Activated B cell treated with CpG ODN at 0.5 μM for 24 hours (primary cell): ENCODE results near the gene WBP4. TPM values are rescaled to one million over a fixed set of nuclear protein-coding genes. Genes with fewer than 3 reads are reported as not detected.

Experiments used
- ATAC-seq: fragments of 200-7000 bp; cut with Tn5 transposase; one replicate; pipeline ENCODE4 v1.10.0; 2021; ENCODE audit warnings: low read depth, mild to moderate bottlenecking, moderate library complexity
- CTCF ChIA-PET: fragments of 350-600 bp; sonication (Branson Sonifier 250); formaldehyde crosslinking; loops from one replicate; lab custom pipeline; 2021; ENCODE audit warnings: antibody characterized with exemption; lab: Charles Lee
- POLR2A ChIA-PET: fragments of 350-600 bp; sonication (Branson Sonifier 250); formaldehyde crosslinking; loops from one replicate; lab custom pipeline; 2021; ENCODE audit warnings: antibody characterized with exemption; lab: Charles Lee
- DNase-seq: peaks from one replicate; pipeline ENCODE4 v3.0.0; 2022
- H3K27ac Mint-ChIP-seq: one replicate; pipeline ENCODE4 v1.8.0; 2020; ENCODE audit warnings: mixed read lengths
- H3K27me3 Mint-ChIP-seq: one replicate; pipeline ENCODE4 v1.8.0; 2021; ENCODE audit warnings: mixed read lengths
- H3K36me3 Mint-ChIP-seq: one replicate; pipeline ENCODE4 v1.8.0; 2021; ENCODE audit warnings: low read depth, mixed read lengths
- H3K4me1 Mint-ChIP-seq: one replicate; pipeline ENCODE4 v1.8.0; 2021; ENCODE audit warnings: mixed read lengths
- H3K4me3 Mint-ChIP-seq: one replicate; pipeline ENCODE4 v1.8.0; 2020; ENCODE audit warnings: mild to moderate bottlenecking, mixed read lengths
- H3K9me3 Mint-ChIP-seq: one replicate; pipeline ENCODE4 v1.8.0; 2020; ENCODE audit warnings: mixed read lengths
- intact Hi-C: fragments of 100-400 bp; cut with micrococcal nuclease; formaldehyde crosslinking; loops from one replicate; pipeline ENCODE4 v1.15.1; 2024
- total RNA-seq: library from RNA; stranded (reverse); gene quantifications from 2 replicates; pipeline ENCODE4 v1.2.3, GENCODE V29; 2022
- TF ChIP-seq, protein P1 (sequence below): fragments of 200-600 bp; IDR thresholded peaks from one replicate; pipeline ENCODE4 v1.8.0; 2022; ENCODE audit warnings: antibody characterized with exemption, mild to moderate bottlenecking

The WBP4 gene
- total RNA-seq, 1 donor from 2014 or later: 8.6 TPM

GRCh38 chr13:41060724-41061074 is 610 bp upstream of the WBP4 start:
- H3K4me1 Mint-ChIP-seq: peaks cover 41% of the 10 kb centered on the region

DNA sequence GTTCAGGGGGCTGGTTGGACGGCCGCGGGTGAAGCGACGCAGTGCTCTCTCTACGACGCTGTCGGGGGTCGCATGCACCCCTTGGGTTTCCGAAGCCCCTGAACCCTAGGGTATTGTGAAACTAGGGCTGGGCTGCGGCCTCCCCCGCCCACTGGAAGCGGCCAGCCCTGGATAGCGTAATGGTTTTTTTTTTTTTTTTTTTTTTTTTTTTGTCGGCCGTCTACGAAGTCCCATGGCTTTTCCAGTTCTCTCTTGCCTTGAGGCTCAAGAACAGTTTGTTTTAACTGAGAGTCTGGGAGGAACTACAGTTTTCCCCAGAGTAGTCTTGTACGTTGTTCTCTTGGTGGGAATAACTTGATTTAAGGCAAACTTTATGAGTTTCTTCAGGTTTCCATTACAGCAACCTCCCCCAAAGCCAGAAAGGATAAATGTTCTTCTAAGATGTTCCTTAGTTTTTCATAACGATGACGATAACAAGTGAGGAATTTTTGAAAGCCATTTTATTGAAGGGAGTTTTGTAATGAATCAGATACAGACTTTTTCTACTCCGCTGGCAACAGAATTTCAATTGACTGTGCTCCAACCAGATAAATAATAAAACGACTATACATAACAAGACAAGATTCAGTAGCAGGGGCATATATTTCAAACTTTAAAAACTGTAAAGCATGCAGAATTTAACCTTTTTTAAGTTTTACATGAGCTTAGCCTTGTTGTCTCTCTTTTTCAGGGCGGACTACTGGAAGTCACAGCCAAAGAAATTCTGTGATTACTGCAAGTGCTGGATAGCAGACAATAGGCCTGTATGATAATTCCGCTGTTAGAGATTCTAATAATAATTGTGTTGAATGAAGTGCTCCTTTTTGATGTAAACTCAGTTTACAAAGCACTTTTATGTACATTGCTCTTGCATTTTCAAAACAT is 867 bp downstream of the WBP4 start:
- TF ChIP-seq, protein P1, sequence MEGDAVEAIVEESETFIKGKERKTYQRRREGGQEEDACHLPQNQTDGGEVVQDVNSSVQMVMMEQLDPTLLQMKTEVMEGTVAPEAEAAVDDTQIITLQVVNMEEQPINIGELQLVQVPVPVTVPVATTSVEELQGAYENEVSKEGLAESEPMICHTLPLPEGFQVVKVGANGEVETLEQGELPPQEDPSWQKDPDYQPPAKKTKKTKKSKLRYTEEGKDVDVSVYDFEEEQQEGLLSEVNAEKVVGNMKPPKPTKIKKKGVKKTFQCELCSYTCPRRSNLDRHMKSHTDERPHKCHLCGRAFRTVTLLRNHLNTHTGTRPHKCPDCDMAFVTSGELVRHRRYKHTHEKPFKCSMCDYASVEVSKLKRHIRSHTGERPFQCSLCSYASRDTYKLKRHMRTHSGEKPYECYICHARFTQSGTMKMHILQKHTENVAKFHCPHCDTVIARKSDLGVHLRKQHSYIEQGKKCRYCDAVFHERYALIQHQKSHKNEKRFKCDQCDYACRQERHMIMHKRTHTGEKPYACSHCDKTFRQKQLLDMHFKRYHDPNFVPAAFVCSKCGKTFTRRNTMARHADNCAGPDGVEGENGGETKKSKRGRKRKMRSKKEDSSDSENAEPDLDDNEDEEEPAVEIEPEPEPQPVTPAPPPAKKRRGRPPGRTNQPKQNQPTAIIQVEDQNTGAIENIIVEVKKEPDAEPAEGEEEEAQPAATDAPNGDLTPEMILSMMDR: no peak
- H3K4me1 Mint-ChIP-seq: peaks cover 33% of the 10 kb centered on the region
- POLR2A ChIA-PET: interaction anchor here (0.8 to 5.4 kb wide), 6 partner anchors 8 to 141 kb away, joined by 3 to 118 read pairs (median 12); partner anchors contain the start of gene ELF1
- CTCF ChIA-PET: no interaction called here
- ATAC-seq (peak; percentile 13), DNase-seq (no peak)
- peak overlapping the region; percentile 100 for H3K27ac Mint-ChIP-seq
- peaks cover 2% of the 10 kb centered on the region for H3K27me3 Mint-ChIP-seq
- no peaks in the 10 kb centered on the region for H3K9me3 Mint-ChIP-seq
- intact Hi-C loops: loop anchor here (1.0 to 5.0 kb wide), 14 partner anchors 9 to 1405 kb away; partner anchors contain the start of genes AKAP11, COG6, DGKH and FOXO1
- H3K4me3 Mint-ChIP-seq: peak overlapping the region; percentile 100
- H3K36me3 Mint-ChIP-seq: peaks cover 42% of the 10 kb centered on the region

More at GRCh38 chr13:41060724-41061074, 610 bp upstream of the WBP4 start:
- H3K4me3 Mint-ChIP-seq: peak overlapping the region; percentile 100
- peak overlapping the region; percentile 100 for H3K27ac Mint-ChIP-seq
- intact Hi-C loops: loop anchor here (1.0 to 5.0 kb wide), 18 partner anchors 7 to 1403 kb away; partner anchors contain the start of genes AKAP11, COG6, DGKH and ELF1
- DNase-seq: peak; percentile 82
- H3K36me3 Mint-ChIP-seq: peaks cover 34% of the 10 kb centered on the region
- H3K27me3 Mint-ChIP-seq: peaks cover 2% of the 10 kb centered on the region
- ChIA-PET POLR2A (interaction anchor here (0.5 to 5.4 kb wide), 31 partner anchors 9 to 290 kb away, joined by 3 to 118 read pairs (median 4); partner anchors contain the start of genes ELF1, KBTBD7, MTRF1 and SLC25A15), CTCF (interaction anchor here (0.6 to 2.5 kb wide), 7 partner anchors 12 to 609 kb away, joined by 3 to 16 read pairs (median 4); partner anchors contain the start of gene ELF1)
- TF ChIP-seq, protein P1: no peak
- ATAC-seq: peak; percentile 44
- no peaks in the 10 kb centered on the region for H3K9me3 Mint-ChIP-seq

- TF ChIP-seq, protein P1: no peak
- H3K4me3 Mint-ChIP-seq: no peak overlapping the region
- peaks cover 18% of the 10 kb centered on the region for H3K4me1 Mint-ChIP-seq
- intact Hi-C loops: loop anchor here (5.0 kb wide), 4 partner anchors 397 to 1407 kb away; partner anchors contain the start of genes COG6, DGKH and FOXO1
- peaks cover 2% of the 10 kb centered on the region for H3K27me3 Mint-ChIP-seq
- no peaks in the 10 kb centered on the region for H3K9me3 Mint-ChIP-seq
- DNase-seq (no peak), ATAC-seq (no peak)
- peaks cover 57% of the 10 kb centered on the region for H3K36me3 Mint-ChIP-seq
- ChIA-PET POLR2A (no interaction called here), CTCF (no interaction called here)
- H3K27ac Mint-ChIP-seq: no peak overlapping the region
Measured at GRCh38 chr13:41064493-41064892, 3.2 kb downstream of the WBP4 start.

GRCh38 chr13:41065078-41065477 is 3.8 kb downstream of the WBP4 start:
- Mint-ChIP-seq H3K4me3 (no peak overlapping the region), H3K27me3 (peaks cover 2% of the 10 kb centered on the region), H3K27ac (no peak overlapping the region), H3K9me3 (no peaks in the 10 kb centered on the region), H3K4me1 (peaks cover 14% of the 10 kb centered on the region), H3K36me3 (peaks cover 61% of the 10 kb centered on the region)
- CTCF ChIA-PET: no interaction called here
- DNase-seq: no peak
- no peak for ATAC-seq
- intact Hi-C loops: no loop called here
- TF ChIP-seq, protein P1: no peak
- POLR2A ChIA-PET: no interaction called here

DNA sequence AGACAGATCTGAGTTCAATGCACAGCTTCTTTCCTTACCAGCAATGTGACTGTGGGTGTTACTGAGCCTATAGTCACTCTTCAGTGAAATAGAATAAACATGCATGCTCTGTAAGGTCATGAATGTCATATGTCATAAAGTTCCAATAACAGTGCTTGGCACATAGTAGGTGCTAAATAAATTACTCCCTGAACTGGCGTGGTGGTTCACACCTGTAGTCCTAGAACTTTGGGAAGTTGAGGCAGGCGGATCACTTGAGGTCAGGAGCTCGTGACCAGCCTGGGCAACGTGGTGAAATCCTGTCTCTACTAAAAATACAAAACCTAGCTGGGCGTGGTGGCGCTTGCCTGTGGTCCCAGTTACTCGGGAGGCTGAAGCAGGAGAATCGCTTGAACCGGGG is 13.2 kb downstream of the WBP4 start:
- Mint-ChIP-seq H3K4me3 (no peak overlapping the region), H3K27me3 (no peaks in the 10 kb centered on the region), H3K4me1 (no peaks in the 10 kb centered on the region), H3K27ac (no peak overlapping the region), H3K36me3 (peaks cover 69% of the 10 kb centered on the region), H3K9me3 (no peaks in the 10 kb centered on the region)
- TF ChIP-seq, protein P1: no peak
- CTCF ChIA-PET: interaction anchor here (0.6 to 2.3 kb wide), 10 partner anchors 12 to 579 kb away, joined by 3 to 33 read pairs (median 4); no protein-coding TSS in a partner anchor
- intact Hi-C loops: no loop called here
- ATAC-seq (no peak), DNase-seq (no peak)
- POLR2A ChIA-PET: interaction anchor here (0.5 kb wide), 1 partner anchor 239 kb away, joined by 4 read pairs; no protein-coding TSS in a partner anchor
